Endothelial cell of umbilical vein (primary cell): ENCODE data around the gene HOXB6. TPM values are rescaled to one million over a fixed set of nuclear protein-coding genes. Genes with fewer than 3 reads are reported as not detected.

Source experiments
- BruUV-seq: library from RNA; stranded (reverse); fragments of 400-500 nt; replicated peaks from 2 replicates; lab custom pipeline; 2021; lab: Mats Ljungman, UMichigan
- CTCF ChIA-PET: fragments of 300-600, 350-600 bp; sonication (Branson Sonifier 250); formaldehyde crosslinking; loops from one replicate; lab custom pipeline; 2021; ENCODE audit warnings: antibody characterized with exemption, inconsistent platforms; lab: Charles Lee
- POLR2A ChIA-PET: fragments of 300-600, 350-600 bp; sonication (Branson Sonifier 250); formaldehyde crosslinking; loops from one replicate; lab custom pipeline; 2021; ENCODE audit warnings: antibody characterized with exemption, inconsistent platforms; lab: Charles Lee
- DNase-seq: peaks from one replicate; pipeline ENCODE4 v3.0.0-alpha.2; 2011; ENCODE audit warnings: low read depth, low spot score
- FAIRE-seq: peaks from 2 replicates; lab custom pipeline; 2011; peaks lifted over from hg19 to GRCh38; lab: Jason Lieb, UNC
- H2AFZ ChIP-seq: 2 replicates; pipeline ENCODE4 v1.6.0; 2012; ENCODE audit warnings: low read depth, low read length, control low read depth, inconsistent platforms
- H3K27ac ChIP-seq: 2 replicates; pipeline ENCODE4 v1.5.1; 2011; ENCODE audit warnings: low read depth, mild to moderate bottlenecking, control low read depth, low read length, moderate library complexity; ENCODE audit not compliant: insufficient read depth
- H3K27me3 ChIP-seq, 2 experiments: 2 replicates each; pipeline versions ENCODE4 v1.6.0 to v1.6.1; 2011; ENCODE audit warnings: low read length in 2 of 2, mixed read lengths in 1 of 2; ENCODE audit not compliant: control insufficient read depth in 2 of 2, insufficient read depth in 2 of 2
- H3K36me3 ChIP-seq, 2 experiments: 2 replicates in 1 of 2; 3 replicates in 1 of 2; pipeline ENCODE4 v1.5.1; 2011; ENCODE audit warnings: low read length in 2 of 2, mild to moderate bottlenecking in 1 of 2, moderate library complexity in 1 of 2; ENCODE audit not compliant: control insufficient read depth in 2 of 2, insufficient read depth in 2 of 2; ENCODE audit errors: extremely low read depth in 1 of 2
- H3K4me1 ChIP-seq: 3 replicates; pipeline ENCODE4 v1.5.1; 2011; ENCODE audit warnings: mild to moderate bottlenecking, low read length; ENCODE audit not compliant: control insufficient read depth, insufficient read depth; ENCODE audit errors: extremely low read depth
- H3K4me2 ChIP-seq: 2 replicates; pipeline ENCODE4 v1.6.1; 2011; ENCODE audit warnings: low read length, control low read depth, mixed read lengths; ENCODE audit not compliant: insufficient read depth
- H3K4me3 ChIP-seq, 3 experiments: fragments of 200-600 bp in 1 of 3; sonication (generic), shearing (Covaris generic) in 1 of 3; replicated peaks in 1 of 3; 2 replicates each; pipeline ENCODE4 v1.5.1; 2011 to 2016; ENCODE audit warnings: control low read depth in 3 of 3, low read length in 3 of 3, mild to moderate bottlenecking in 2 of 3, inconsistent platforms in 1 of 3, low read depth in 1 of 3, moderate library complexity in 1 of 3; ENCODE audit not compliant: insufficient read depth in 1 of 3
- H3K79me2 ChIP-seq: 2 replicates; pipeline ENCODE4 v1.6.0; 2012; ENCODE audit warnings: low read length, inconsistent platforms; ENCODE audit not compliant: control insufficient read depth, insufficient read depth
- H3K9ac ChIP-seq: replicated peaks from 2 replicates; pipeline ENCODE3; 2011; ENCODE audit warnings: low read length, control low read depth; ENCODE audit not compliant: insufficient read depth; ENCODE audit errors: extremely low read depth
- H3K9me1 ChIP-seq: replicated peaks from 3 replicates; pipeline ENCODE4 v1.6.0; 2011; ENCODE audit warnings: mild to moderate bottlenecking, low read length; ENCODE audit not compliant: control insufficient read depth, insufficient read depth; ENCODE audit errors: extremely low read depth
- H3K9me3 ChIP-seq: replicated peaks from 2 replicates; pipeline ENCODE4 v1.5.1; 2012; ENCODE audit warnings: low read length, inconsistent platforms; ENCODE audit not compliant: control insufficient read depth, insufficient read depth
- H4K20me1 ChIP-seq: replicated peaks from 2 replicates; pipeline ENCODE3; 2011; ENCODE audit warnings: mild to moderate bottlenecking, low read length; ENCODE audit not compliant: control insufficient read depth, insufficient read depth; ENCODE audit errors: extremely low read depth
- EZH2 ChIP-seq: IDR thresholded peaks from 2 replicates; pipeline ENCODE4 v1.6.1; 2012; ENCODE audit warnings: borderline replicate concordance, low read depth, mild to moderate bottlenecking, moderate library complexity, low read length, inconsistent platforms; ENCODE audit not compliant: severe bottlenecking
- FOS ChIP-seq: IDR thresholded peaks from 2 replicates; pipeline ENCODE4 v1.6.1; 2011; ENCODE audit warnings: mild to moderate bottlenecking, low read length, moderate library complexity, borderline replicate concordance; ENCODE audit not compliant: insufficient read depth
- GATA2 ChIP-seq: IDR thresholded peaks from 2 replicates; pipeline ENCODE4 v1.7.0; 2011; ENCODE audit warnings: low read depth, mild to moderate bottlenecking, moderate library complexity, mixed read lengths, low read length; ENCODE audit not compliant: insufficient read length, insufficient read depth
- JUN ChIP-seq: IDR thresholded peaks from 2 replicates; pipeline ENCODE4 v1.6.1; 2011; ENCODE audit warnings: borderline replicate concordance, low read depth; ENCODE audit not compliant: insufficient read length, insufficient read depth
- MYC ChIP-seq: IDR thresholded peaks from one replicate; pipeline ENCODE4 v1.6.1; 2011; ENCODE audit warnings: mild to moderate bottlenecking, low read depth, low read length
- POLR2A ChIP-seq: IDR thresholded peaks from 2 replicates; pipeline ENCODE4 v1.6.1; 2012; ENCODE audit warnings: low read depth, mild to moderate bottlenecking, control low read depth, low read length
- POLR2AphosphoS5 ChIP-seq: IDR thresholded peaks from 2 replicates; pipeline ENCODE4 v1.6.1; 2012; ENCODE audit warnings: low read depth, mild to moderate bottlenecking, control low read depth, low read length, moderate library complexity; ENCODE audit not compliant: insufficient read depth
- dilution Hi-C: fragments of 300-500 bp; cut with MboI; formaldehyde crosslinking; loops from one replicate; pipeline ENCODE4 v1.15.0; 2019; ENCODE audit warnings: low sequenced_read_pairs; ENCODE audit not compliant: extremely low pct_ligation_motif_present
- intact Hi-C: fragments of 100-400 bp; cut with micrococcal nuclease; formaldehyde crosslinking; loops from one replicate; pipeline ENCODE4 v1.10.0; 2022
- polyA plus RNA-seq, 4 experiments: library from polyadenylated mRNA; depleted of rRNA in 3 of 4; stranded (reverse) in 3 of 4; unstranded in 1 of 4; fragments of >200 nt; gene quantifications; 2 replicates each; pipeline versions ENCODE4 v1.2.1 to v1.2.3, GENCODE V29; 2011 to 2012; ENCODE audit warnings: missing spikeins in 1 of 4
- total RNA-seq: library from RNA; stranded (reverse); gene quantifications from 2 replicates; pipeline ENCODE4 v1.2.3, GENCODE V29; 2021
- TF ChIP-seq, protein P1 (sequence below): IDR thresholded peaks from 2 replicates; pipeline ENCODE4 v1.6.1; 2011; ENCODE audit not compliant: insufficient read depth, insufficient read length
- TF ChIP-seq, protein P2 (sequence below), 2 donors: IDR thresholded peaks; 1 replicate in 1 of 2; 2 replicates in 1 of 2; pipeline ENCODE4 v1.5.1; 2011; ENCODE audit warnings: low read length in 2 of 2, mild to moderate bottlenecking in 2 of 2, moderate library complexity in 2 of 2, control low read depth in 1 of 2, inconsistent platforms in 1 of 2, low read depth in 1 of 2; ENCODE audit not compliant: insufficient read depth in 1 of 2; ENCODE audit errors: extremely low read depth in 1 of 2

The HOXB6 gene
- total and polyA plus RNA-seq, 2 donors (not counting 3 experiments of a cell fraction or from before 2014, with no cell fraction given), result 8.8 to 24.0 TPM

DNA sequence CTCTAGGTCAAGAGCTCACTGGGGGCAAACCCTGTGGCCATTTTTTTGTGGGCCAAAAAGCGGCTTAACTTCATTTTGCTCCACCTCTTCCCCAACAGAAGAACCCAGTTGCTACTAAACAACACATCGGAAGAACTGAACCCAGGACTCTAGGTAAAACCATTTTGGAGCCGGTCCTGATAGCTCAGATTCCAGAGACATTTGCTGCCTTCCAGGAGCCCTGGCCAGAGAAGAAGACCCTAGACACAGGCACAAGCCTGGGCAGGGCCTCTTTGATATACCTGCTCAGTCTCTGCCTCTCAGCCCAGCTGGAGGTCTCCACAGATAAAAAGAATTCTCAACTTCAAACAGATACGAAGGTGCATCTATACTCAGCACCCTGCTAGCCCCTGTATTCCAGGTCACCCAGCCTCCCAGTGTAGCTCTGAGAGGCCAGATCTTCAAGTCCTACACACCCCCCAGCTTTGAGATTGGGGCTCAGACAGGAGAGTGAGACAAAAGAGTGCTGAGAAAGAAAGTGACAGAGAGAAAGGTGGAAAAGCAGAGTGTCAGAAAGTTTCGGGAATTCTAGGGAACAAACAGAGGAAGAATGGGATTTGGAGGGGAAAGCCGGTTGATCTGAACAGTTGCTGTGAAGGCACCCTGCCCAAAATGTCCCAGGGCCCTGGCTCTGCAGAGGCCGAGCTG, 27.9 kb upstream of the HOXB6 start:
- ChIA-PET CTCF (interaction anchor here (1.0 to 1.9 kb wide), 3 partner anchors 8 to 12 kb away, joined by 3 to 6 read pairs (median 3); no protein-coding TSS in a partner anchor), POLR2A (no interaction called here)
- Histone ChIP-seq H3K79me2 (no peaks in the 10 kb centered on the region), H3K27ac (no peak overlapping the region), H3K9ac (no peak overlapping the region), H3K36me3 (no peaks in the 10 kb centered on the region), H2AFZ (no peak overlapping the region), H3K9me1 (no peaks in the 10 kb centered on the region), H3K4me1 (no peaks in the 10 kb centered on the region), H3K4me3 (no peak overlapping the region), H3K4me2 (no peak overlapping the region), H4K20me1 (no peaks in the 10 kb centered on the region), H3K27me3 (peaks cover 71 to 87% of the 10 kb centered on the region in 2 experiments), H3K9me3 (no peaks in the 10 kb centered on the region)
- intact Hi-C loops (no loop called here), dilution Hi-C loops (no loop called here)
- FAIRE-seq (no peak), DNase-seq (no peak)
- TF ChIP-seq JUN (no peak), POLR2A (no peak), POLR2AphosphoS5 (no peak), MYC (no peak), GATA2 (no peak), EZH2 (no peak), FOS (no peak)
- TF ChIP-seq, protein P1, sequence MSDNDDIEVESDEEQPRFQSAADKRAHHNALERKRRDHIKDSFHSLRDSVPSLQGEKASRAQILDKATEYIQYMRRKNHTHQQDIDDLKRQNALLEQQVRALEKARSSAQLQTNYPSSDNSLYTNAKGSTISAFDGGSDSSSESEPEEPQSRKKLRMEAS, result no peak
- TF ChIP-seq, protein P2, sequence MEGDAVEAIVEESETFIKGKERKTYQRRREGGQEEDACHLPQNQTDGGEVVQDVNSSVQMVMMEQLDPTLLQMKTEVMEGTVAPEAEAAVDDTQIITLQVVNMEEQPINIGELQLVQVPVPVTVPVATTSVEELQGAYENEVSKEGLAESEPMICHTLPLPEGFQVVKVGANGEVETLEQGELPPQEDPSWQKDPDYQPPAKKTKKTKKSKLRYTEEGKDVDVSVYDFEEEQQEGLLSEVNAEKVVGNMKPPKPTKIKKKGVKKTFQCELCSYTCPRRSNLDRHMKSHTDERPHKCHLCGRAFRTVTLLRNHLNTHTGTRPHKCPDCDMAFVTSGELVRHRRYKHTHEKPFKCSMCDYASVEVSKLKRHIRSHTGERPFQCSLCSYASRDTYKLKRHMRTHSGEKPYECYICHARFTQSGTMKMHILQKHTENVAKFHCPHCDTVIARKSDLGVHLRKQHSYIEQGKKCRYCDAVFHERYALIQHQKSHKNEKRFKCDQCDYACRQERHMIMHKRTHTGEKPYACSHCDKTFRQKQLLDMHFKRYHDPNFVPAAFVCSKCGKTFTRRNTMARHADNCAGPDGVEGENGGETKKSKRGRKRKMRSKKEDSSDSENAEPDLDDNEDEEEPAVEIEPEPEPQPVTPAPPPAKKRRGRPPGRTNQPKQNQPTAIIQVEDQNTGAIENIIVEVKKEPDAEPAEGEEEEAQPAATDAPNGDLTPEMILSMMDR (IDR thresholded peaks at IDR 0.05; ENCODE audit: extremely low read depth in 1 of 2, insufficient read depth in 1 of 2, low read depth in 1 of 2, low read length in 2 of 2), result no peak
- BruUV-seq, result no TSS peak
